ENCODE measurements around the gene FAM118A.
"Not testable (repeated sequence)": the region's sequence is repeated elsewhere in the genome, so short reads cannot be mapped to it uniquely, and the experiment has no call there.

The FAM118A gene

GRCh38 chr22:45284705-45285262, 24.9 kb upstream of the FAM118A start, which contains the start of gene UPK3A:
Gene UPK3A, plus strand, starts transcription at chr22:45284949. Its CDS starts 65 bp downstream, at chr22:45285014.
- peak; percentile 60 for DNase-seq

- DNase-seq, result no peak
These were observed 24.3 kb upstream of the FAM118A start for GRCh38 chr22:45285263-45286058.

GRCh38 chr22:45286854-45287551, 22.7 kb upstream of the FAM118A start:
- no peak for DNase-seq

- peak; percentile 71 for DNase-seq
These were observed 19.3 kb upstream of the FAM118A start for GRCh38 chr22:45290410-45290936.

GRCh38 chr22:45291061-45291930, 18.4 kb upstream of the FAM118A start:
- no peak for DNase-seq

GRCh38 chr22:45291931-45292290, 17.8 kb upstream of the FAM118A start:
- DNase-seq, result no peak

GRCh38 chr22:45292731-45293442, 16.8 kb upstream of the FAM118A start:
- no peak for DNase-seq

GRCh38 chr22:45294030-45294429, 15.7 kb upstream of the FAM118A start:
- DNase-seq, result no peak

- DNase-seq, result not testable (repeated sequence)
These were observed 14.7 kb upstream of the FAM118A start for GRCh38 chr22:45295004-45295403.

GRCh38 chr22:45295492-45295891, 14.2 kb upstream of the FAM118A start:
- no peak for DNase-seq

- no peak for DNase-seq
These were observed 13.0 kb upstream of the FAM118A start for GRCh38 chr22:45296628-45297297.

GRCh38 chr22:45298934-45299505, 10.7 kb upstream of the FAM118A start:
- no peak for DNase-seq

- DNase-seq, result no peak
These were observed 7.0 kb upstream of the FAM118A start for GRCh38 chr22:45302751-45303150.

GRCh38 chr22:45303181-45303580, 6.6 kb upstream of the FAM118A start:
- DNase-seq, result no peak

- no peak for DNase-seq
These were observed 4.8 kb upstream of the FAM118A start for GRCh38 chr22:45304971-45305370.

GRCh38 chr22:45305456-45306075, 4.2 kb upstream of the FAM118A start:
- DNase-seq, result no peak

GRCh38 chr22:45306139-45306538, 3.6 kb upstream of the FAM118A start:
- DNase-seq, result no peak

GRCh38 chr22:45308391-45308956, 1.3 kb upstream of the FAM118A start:
- DNase-seq, result peak; percentile 39

GRCh38 chr22:45308957-45309421, 745 bp upstream of the FAM118A start:
- no peak for DNase-seq

- no peak for DNase-seq
These were observed 720 bp downstream of the FAM118A start for GRCh38 chr22:45310331-45310976.
